Endothelial cell (in vitro differentiated cells): ENCODE measurements around the gene POF1B. TPM values are rescaled to one million over a fixed set of nuclear protein-coding genes. Genes with fewer than 3 reads are reported as not detected.
A peak's percentile ranks its signal among the peaks of the same experiment; 100 is the strongest.

Experiments
- DNase-seq: peaks from one replicate; pipeline ENCODE4 v3.0.0; 2021; ENCODE audit warnings: low spot score
- H3K27ac Mint-ChIP-seq: one replicate; pipeline ENCODE4 v1.8.0; 2021; ENCODE audit warnings: mixed read lengths, inconsistent platforms; ENCODE audit not compliant: unreplicated experiment
- H3K27me3 Mint-ChIP-seq: one replicate; pipeline ENCODE4 v1.8.0; 2021; ENCODE audit warnings: mild to moderate bottlenecking, moderate library complexity, mixed read lengths, inconsistent platforms; ENCODE audit not compliant: unreplicated experiment
- H3K36me3 Mint-ChIP-seq: one replicate; pipeline ENCODE4 v1.8.0; 2021; ENCODE audit warnings: mild to moderate bottlenecking, low read depth, mixed read lengths, inconsistent platforms; ENCODE audit not compliant: unreplicated experiment
- H3K4me1 Mint-ChIP-seq: one replicate; pipeline ENCODE4 v1.8.0; 2021; ENCODE audit warnings: mild to moderate bottlenecking, mixed read lengths, inconsistent platforms; ENCODE audit not compliant: unreplicated experiment
- H3K4me3 Mint-ChIP-seq: one replicate; pipeline ENCODE4 v1.8.0; 2021; ENCODE audit warnings: mild to moderate bottlenecking, mixed read lengths, inconsistent platforms; ENCODE audit not compliant: unreplicated experiment
- H3K9me3 Mint-ChIP-seq: one replicate; pipeline ENCODE4 v1.8.0; 2021; ENCODE audit warnings: mixed read lengths, inconsistent platforms; ENCODE audit not compliant: unreplicated experiment
- CTCF ChIP-seq: fragments of 200-600 bp; sonication (generic); IDR thresholded peaks from one replicate; pipeline ENCODE4 v1.5.0; 2021; ENCODE audit warnings: antibody characterized with exemption; ENCODE audit not compliant: unreplicated experiment
- total RNA-seq: library from RNA; stranded (reverse); fragmentation: NEBNext Ultra II Directional; extraction: Animal tissue kit (Norgen Biotek cat#: 25700); gene quantifications from one replicate; pipeline ENCODE4 v1.2.1, GENCODE V29; 2021; ENCODE audit not compliant: unreplicated experiment

The POF1B gene
- total RNA-seq, 1 donor from 2014 or later = not detected

- Mint-ChIP-seq H3K4me3 (peak overlapping the region; percentile 89), H3K27me3 (peaks cover 9% of the 10 kb centered on the region), H3K4me1 (peaks cover 4% of the 10 kb centered on the region), H3K36me3 (no peaks in the 10 kb centered on the region), H3K27ac (peak overlapping the region; percentile 77), H3K9me3 (no peaks in the 10 kb centered on the region)
- no peak for DNase-seq
- TF ChIP-seq CTCF = no peak
Observed at GRCh38 chrX:85243155-85243554, 136.3 kb downstream of the POF1B start.

Other genes with a start within 250 kb of the POF1B start
- gene SATL1, start 135.9 kb downstream of the POF1B start, total RNA-seq = 0.15 TPM
- 21.2 TPM for gene ZNF711, start 135.7 kb downstream of the POF1B start, total RNA-seq